Raji (cell line): ENCODE measurements around the gene SLC22A16.

ENCODE experiments used
- POLR2A ChIP-seq: IDR thresholded peaks from 2 replicates; pipeline ENCODE4 v1.6.1; 2011; ENCODE audit warnings: low read depth, low read length, control low read depth; ENCODE audit not compliant: insufficient read depth

SLC22A16 gene

DNA sequence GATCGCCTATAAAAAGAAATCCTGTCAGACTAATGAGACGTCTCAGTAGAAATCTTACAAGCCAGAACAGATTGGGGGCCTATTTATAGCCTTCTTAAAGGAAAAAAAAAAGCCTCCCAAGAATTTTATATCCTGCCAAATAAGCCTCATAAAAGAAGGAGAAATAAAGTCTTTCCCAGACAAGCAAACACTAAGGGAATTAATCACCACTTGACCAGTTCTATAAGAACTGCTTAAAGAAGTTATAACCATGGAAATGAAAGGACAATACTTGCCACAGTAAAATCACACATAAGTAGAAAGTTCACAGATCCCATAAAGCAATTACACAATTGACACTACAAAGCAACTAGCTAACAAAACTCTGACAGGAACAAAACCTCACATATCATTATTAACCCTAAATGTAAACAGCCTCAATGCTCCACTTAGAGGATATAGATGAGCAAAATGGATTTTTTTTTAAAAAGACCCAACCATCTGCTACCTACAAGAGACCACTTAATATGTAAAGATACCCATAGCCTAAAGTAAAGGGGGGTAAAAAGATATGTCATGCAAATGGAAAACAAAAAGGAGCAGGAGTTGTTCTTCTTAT, 13.4 kb downstream of the SLC22A16 start:
- TF ChIP-seq POLR2A, result no peak

- TF ChIP-seq POLR2A, result no peak
Measured at GRCh38 chr6:110461376-110461775, 15.0 kb downstream of the SLC22A16 start.

GRCh38 chr6:110459137-110459536, 17.3 kb downstream of the SLC22A16 start:
- TF ChIP-seq POLR2A, result no peak

GRCh38 chr6:110458476-110458875, 17.9 kb downstream of the SLC22A16 start:
- TF ChIP-seq POLR2A, result no peak

GRCh38 chr6:110456694-110457093, 19.7 kb downstream of the SLC22A16 start:
- no peak for TF ChIP-seq POLR2A

- no peak for TF ChIP-seq POLR2A
Measured at GRCh38 chr6:110449541-110449895, 26.9 kb downstream of the SLC22A16 start.

DNA sequence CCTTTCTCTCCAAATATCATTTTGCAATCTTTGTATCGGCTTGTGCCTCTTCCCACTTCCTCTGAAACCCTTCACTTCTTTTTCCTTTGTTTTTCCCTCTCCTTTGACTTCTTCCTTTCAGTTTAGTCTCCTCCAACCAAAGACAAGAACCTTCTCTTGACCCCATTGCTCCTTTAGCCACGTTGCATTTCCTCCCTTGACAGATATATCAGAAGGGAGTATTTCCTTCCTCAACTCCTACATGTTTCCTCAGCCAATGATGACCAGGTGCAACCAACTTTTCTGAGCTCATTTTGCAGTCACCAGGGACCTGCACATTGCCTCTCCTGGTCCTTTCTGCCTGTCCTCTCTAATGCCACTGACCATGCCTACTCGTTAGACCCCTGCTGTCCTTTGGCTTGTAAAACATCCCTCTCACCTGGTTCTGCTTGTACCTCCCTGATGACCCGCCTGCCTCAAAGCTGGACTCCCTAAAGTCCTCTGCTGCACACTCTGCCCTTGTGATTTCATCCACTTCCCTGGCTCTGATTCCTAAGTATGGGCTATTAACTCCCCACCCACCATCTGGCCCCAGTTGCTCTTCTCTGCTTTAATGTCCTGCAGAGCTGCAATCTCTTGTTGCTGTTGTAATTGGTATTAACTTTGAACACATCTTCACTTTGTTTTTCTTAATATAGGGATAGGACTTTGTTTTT, 27.4 kb downstream of the SLC22A16 start:
- TF ChIP-seq POLR2A, result no peak

GRCh38 chr6:110447761-110448160, 28.7 kb downstream of the SLC22A16 start:
- no peak for TF ChIP-seq POLR2A

- TF ChIP-seq POLR2A, result no peak
Measured at GRCh38 chr6:110446405-110446804, 30.0 kb downstream of the SLC22A16 start.

GRCh38 chr6:110440026-110440425, 36.4 kb downstream of the SLC22A16 start:
- TF ChIP-seq POLR2A, result no peak

GRCh38 chr6:110439356-110439755, 37.1 kb downstream of the SLC22A16 start:
- no peak for TF ChIP-seq POLR2A

DNA sequence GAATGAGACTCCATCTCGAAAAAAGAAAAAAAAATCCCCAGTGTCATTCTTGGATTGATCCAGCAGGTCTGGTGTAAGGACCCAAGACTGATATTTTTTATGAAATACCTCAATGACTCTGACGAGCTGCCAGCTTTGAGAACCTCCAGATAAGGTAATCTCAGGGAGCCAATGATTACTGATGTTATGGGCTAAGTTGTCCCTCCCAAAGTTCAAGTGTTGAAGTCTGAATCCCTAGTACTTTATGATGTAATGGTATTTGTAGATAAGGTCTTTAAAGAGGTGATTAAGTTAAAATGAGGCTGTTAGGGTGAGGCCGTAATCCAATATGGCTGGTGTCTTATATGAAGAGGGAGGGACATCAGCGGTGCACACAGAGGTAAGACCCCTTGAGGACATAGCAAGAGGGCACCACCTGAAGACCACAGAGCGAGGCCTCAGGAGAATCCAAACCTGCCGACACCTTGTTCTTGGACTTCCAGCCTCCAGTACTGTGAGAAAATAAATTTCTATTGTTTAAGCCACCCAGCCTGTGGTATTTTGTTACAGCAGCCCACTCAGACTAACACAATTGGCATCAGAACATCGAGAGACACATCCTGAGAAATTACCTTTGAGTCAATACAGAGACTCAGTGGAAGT, 41.3 kb downstream of the SLC22A16 start:
- TF ChIP-seq POLR2A, result no peak

DNA sequence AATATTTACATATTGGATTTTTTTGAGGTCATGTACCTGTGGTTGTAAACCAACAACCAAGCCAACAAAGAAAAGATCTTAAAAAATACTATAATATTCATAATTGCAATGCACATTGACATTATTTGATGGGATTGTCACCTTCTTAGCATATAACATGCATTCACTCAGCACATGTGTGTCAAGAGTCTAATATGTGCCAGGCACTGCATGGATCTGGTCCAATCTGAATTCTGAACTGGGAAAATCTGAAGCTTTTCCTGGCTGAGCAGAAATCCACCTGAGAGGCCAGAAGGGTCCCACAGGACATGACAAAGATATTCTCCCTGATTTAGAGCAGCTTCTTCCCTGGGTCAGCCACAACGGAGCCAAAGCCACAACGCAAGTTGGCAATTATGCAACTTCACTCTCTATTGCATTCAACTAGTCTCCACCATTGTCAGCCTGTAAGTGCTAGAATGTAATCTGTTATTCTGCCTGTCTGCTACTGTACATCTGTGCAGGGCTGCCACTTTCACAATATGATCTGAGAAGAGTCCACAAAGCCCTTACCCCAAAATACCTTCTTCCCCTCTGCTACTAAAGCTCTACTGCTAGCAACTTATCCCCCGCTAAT, 44.0 kb downstream of the SLC22A16 start:
- no peak for TF ChIP-seq POLR2A

GRCh38 chr6:110430741-110431140, 45.7 kb downstream of the SLC22A16 start:
- no peak for TF ChIP-seq POLR2A

DNA sequence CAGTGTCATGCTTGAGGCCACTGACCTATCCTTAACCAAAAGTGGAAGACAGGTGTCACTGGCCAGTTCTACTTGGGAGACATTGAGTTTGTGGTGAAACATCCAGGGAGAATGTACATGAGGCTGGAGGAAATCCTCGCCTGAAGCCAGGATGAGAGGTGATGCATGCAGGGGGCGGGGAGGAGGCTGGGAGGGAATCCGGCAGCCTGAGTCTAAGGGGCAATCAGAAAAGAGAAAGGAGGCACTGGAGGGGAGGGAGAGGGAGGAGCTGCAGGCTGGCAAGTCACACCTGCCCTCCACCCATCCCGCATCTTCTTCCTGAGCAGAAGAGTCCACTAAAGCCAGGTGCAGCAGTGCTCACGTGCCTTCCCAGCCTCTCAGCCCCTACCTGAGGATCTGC, 46.2 kb downstream of the SLC22A16 start:
- TF ChIP-seq POLR2A, result no peak

GRCh38 chr6:110428153-110428552, 48.3 kb downstream of the SLC22A16 start:
- TF ChIP-seq POLR2A, result no peak
